CD4-positive, alpha-beta T cell treated with Interleukin-10 for 1 hour (primary cell): ENCODE measurements around the gene PRR13.
"Not testable (repeated sequence)": the region's sequence is repeated elsewhere in the genome, so short reads cannot be mapped to it uniquely, and the experiment has no call there.

Experiments
- DNase-seq: peaks from one replicate; pipeline ENCODE4 v3.0.0-alpha.2; 2020

The PRR13 gene

DNA sequence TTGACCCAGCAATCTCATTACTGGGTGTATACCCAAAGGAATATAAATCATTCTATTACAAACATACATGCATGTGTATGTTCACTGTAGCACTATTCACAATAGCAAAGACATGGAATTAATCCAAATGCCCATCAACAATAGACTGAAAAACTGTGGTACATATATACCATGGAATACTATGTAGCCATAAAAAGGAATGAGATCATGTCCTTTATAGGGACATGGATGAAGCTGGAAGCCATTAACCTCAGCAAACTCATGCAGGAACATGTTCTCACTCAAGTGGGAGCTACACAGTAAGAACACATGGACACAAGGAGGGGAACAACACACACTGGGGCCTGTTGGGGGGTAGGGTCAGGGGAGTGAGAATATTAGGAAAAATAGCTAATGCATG, 2.0 kb upstream of the PRR13 start:
- DNase-seq: not testable (repeated sequence)

DNA sequence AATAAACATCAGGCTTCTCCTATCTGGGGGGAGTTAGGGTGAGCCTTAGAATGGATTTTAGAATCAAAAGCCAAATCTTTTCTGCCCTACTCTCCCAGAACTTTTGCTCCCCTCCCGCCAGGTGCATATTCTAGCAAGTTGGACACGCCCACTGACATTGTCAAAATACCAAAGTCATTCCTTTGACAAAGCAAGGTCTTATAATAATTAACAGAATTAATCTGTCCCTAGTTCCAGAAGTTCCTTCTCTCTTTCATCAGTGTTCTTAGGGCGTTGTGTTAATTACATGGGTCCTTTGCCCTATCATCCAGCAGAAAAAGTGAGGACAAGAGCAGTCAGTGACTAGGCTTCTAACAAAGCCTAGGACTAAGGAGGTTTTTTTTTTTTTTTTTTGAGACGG, 2.4 kb downstream of the PRR13 start:
- DNase-seq: no peak

DNA sequence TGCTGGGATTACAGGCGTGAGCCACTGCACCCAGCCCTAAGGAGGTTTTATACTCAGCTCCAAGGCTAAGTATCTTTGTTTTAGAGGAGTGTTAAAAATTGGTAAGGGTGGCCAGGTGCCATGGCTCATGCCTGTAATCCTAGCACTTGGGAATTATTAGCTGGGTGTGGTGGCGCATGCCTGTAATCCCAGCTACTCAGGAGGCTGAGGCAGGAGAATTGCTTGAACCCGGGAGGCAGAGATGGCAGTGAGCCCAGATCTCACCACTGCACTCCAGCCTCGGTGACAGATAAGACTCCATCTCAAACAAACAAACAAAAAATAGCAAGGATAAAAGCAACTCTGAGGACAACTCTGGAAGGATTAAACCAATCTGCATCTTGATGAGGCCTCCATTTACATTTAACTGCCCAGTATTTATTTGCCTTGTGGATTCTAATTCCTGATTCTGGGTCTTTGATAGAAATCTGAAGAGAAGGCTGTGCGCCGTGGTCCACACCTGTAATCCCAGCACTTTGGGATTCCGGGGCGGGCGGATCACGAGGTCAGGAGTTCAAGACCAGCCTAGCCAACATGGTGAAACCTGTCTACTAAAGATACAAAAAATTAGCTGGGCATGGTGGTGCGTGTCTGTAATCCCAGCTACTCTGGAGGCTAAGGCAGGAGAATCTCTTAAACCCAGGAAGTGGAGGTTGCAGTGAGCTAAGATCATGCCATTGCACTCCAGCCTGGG, 3.2 kb downstream of the PRR13 start:
- not testable (repeated sequence) for DNase-seq

DNA sequence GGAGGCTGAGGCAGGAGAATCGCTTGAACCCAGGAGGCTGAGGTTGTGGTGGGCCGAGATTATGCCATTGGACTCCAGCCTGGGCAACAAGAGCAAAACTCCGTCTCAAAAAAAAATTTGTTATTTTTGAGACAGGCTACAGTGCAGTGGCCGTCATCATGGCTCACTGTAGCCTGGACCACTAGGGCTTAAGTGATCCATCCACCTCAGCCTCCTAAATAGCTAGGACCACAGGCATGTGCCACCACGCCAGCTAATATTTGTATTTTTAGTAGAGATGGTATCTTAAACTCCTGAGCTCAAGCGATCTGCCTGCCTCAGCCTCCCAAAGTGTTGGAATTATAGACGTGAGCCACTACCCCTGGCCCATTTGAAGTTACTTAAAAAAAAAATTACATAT, 9.4 kb downstream of the PRR13 start:
- no peak for DNase-seq

DNA sequence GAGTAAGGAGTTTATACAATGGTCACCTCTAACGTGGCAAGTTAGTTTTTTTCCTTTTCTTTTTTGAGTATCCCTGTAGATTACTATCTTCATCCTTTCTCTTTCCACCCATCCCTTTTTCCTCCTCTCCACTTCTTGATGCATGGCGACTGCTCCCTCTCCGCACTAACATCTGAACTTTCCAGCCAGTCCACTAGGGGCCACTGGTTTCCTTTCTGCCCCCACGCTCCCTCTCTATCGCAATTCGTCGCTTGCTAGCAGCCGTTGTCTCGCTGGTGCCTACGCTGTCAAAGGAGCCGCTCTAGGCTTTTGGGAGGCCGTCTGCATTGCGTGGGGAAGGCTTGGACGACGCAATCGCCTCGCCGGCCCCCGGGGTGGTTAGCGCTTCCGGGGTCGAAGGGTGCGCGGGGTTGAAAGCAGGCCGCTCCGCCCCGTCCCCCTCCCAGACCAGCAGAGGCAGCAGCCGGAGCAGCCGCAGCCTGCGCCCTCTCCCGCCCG, 10.2 kb downstream of the PRR13 start, which contains the start of gene PCBP2:
Gene PCBP2, plus strand, starts transcription at position 442 of the 498 bp plus-strand sequence. CDS start 2,699 bp downstream, outside the sequence.
- peak; percentile 99 for DNase-seq

DNA sequence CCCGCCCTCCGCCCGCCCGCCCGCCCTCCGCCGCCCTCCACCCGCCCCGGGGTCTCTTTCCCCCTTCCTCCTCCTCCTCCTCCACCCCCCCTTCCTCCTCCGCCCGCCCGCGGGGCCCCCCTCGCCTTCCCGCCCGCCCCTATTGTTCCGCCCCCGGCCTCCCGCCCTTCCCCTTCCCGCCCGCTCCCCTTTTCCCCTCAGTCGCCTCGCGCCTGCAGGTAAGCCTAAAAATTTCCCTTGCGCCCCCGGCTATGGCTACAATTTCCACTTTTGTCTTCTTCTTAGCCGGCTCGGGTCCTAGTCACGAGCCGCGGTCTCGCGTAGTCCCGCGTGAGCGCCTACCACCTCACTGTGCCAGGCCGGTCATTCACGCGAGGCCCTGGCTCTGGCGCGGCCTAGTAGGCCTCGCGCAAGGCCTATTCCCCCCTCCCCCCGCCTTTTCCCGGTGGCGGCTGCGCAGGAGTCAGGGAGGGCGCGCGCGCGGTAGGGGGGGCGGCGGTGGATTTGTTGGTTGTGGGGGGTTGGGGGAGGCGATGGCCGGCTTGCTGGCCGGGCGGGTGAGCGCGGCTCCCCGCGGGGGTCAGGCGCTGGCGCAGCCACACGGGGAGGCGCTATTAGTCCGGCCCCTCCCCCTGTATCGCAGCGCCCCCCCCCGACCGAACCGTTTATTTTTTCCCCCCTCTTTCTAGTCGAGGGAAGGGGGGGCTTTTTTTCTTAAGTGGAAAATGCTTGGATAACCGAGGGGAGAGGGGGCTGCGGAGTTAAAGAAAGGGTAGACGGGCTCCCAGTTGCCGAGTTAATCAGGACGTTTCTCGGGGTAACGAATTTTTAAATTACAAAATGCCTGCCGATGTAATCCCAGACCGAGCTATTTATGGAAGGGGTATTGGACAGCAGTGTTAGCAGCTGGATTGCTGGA, 10.9 kb downstream of the PRR13 start:
- DNase-seq: peak; percentile 84

DNA sequence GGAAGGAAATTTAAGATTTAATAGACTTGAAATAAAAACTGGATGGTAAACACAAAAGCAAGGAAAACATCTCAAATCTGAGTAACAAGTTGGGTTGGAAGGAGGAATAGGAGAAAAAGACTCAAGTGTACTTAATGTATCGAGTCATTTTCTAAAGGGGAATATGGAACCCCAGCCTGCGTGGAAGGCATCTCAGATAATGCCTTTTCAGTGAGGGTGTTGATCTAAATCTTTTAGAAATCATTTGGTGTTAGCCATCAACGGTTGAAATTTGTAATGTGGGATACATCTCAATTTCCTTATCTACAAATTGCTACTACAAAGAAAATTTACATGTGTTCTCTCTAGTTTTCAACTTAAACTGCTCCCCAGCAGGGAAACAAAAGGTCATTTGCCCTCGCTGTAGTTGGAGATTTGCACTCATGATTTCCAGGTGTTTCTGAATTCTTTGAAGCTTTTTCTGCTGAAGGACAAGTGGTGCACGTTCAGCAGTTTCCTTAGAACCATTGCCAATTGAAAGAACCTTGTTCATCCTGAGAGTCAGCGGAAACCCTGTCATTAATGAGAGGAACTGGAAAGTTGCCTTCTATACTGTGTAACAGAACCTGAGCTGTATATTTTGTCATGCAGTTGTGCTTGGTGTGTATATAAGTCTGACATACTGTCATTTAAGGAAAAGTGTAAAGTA, 12.6 kb downstream of the PRR13 start:
- DNase-seq: no peak

DNA sequence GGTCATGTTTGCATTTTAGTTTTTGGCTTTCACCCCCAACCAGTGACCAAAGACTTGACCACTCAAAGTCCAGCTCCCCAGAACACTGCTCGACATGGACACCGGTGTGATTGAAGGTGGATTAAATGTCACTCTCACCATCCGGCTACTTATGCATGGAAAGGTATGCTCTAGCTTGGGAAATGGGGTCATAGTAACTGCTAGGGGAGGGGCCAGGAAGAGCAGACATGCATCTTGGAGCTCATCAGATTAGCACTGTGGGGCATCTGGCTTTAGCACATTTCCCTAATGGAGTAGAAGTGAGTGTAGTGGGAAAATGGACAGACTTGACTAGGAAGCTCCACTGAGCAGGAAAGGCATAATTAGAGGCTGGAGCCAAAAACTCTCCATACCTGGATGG, 13.2 kb downstream of the PRR13 start:
- no peak for DNase-seq

DNA sequence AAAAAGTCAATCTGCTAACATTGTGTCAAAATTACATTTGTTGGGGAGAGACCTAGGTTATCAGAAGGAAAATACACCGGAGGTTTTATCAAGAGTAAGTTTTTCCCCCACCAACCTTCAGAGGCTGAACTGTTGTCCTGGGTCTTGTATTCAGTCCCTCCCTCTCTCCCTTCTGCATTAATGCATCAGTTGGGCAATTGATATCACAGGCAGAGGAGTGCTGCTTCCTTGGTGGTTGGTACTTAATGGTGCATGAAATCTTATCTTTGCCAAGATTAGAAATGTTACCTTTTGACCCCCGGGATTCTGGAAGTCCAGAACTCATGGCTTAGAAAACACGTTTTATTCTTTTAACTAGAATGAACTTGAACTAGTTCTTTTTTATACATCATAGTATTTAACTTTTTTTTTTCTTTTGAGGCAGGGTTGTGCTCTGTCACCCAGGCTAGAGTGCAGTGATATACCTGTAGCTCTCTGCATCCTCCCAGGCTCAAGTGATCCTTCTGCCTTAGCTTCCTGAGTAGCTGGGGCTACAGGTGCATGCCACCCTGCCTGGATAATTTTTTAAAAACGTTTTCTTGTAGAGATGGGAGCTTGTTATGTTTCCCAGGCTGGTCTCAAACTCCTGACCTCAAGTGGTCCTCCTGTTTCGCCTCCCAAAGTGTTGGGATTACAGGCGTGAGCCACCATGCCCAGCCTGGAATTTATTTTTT, 15.3 kb downstream of the PRR13 start:
- DNase-seq: no peak

DNA sequence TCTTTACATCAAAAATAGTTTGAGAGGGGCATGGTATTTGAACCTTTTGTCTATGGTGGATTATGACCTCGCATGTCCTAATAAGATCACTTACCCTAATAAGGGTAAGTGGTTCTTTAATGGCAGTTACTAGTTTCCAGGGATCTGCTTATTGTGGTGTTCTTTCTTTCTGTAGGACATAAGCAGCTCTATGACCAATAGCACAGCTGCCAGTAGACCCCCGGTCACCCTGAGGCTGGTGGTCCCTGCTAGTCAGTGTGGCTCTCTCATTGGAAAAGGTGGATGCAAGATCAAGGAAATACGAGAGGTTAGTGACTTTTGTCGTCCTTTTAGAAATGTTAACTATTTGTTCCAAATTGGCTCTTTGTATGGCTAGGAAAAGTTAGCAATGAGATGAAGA, 17.6 kb downstream of the PRR13 start:
- DNase-seq: no peak

DNA sequence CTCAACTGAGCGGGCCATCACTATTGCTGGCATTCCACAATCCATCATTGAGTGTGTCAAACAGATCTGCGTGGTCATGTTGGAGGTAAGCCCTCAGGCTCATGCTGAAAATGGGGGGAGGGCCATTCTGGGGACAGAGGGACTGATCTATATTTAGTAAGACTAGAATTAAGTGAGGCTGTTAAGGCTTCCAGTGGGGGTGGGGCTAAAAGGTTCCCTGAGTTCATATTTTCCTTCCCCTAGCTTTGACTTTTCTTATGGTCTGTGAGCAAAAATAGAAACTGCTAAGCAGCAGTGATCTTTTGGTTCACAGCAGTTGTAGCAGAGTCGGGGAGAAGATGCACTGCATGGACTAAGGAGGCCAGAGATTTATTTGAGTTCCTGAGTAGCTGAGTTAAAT, 19.5 kb downstream of the PRR13 start:
- DNase-seq: no peak

DNA sequence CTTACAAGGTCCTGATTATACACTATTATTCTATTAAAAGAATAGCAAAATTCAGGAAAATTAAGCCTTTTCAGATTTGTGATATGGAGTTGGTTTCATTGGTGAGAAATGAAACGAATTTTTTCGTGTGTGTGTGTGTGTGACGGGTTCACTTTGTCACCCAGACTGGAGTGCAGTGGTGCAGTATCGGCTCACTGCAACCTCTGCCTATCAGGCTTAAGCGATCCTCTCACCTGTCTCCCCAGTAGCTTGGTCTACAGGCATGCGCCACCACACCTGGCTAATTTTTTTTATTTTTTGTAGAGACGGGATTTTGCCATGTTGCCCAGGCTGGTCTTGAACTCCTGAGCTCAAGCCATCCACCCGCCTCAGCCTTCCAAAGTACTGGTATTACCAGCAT, 20.1 kb downstream of the PRR13 start:
- no peak for DNase-seq

DNA sequence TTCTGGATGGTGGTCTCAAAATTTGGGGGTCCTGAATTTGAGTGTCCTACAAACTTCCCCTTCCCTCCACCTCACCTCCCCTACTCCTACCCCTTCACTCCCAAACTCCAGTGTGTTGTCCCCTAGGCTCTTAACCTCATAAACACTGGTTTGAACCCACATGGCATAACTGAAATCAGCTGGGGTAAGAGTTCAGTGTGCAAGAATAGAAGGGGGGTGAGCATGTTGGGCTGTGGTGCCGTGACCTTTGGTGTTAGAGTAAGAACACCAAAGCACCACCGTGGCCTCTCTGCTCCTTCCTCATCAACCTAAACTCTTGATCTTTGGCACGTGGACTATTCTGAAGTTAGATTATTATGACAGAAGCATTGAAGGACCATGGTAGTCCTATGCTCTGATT, 21.4 kb downstream of the PRR13 start:
- no peak for DNase-seq

DNA sequence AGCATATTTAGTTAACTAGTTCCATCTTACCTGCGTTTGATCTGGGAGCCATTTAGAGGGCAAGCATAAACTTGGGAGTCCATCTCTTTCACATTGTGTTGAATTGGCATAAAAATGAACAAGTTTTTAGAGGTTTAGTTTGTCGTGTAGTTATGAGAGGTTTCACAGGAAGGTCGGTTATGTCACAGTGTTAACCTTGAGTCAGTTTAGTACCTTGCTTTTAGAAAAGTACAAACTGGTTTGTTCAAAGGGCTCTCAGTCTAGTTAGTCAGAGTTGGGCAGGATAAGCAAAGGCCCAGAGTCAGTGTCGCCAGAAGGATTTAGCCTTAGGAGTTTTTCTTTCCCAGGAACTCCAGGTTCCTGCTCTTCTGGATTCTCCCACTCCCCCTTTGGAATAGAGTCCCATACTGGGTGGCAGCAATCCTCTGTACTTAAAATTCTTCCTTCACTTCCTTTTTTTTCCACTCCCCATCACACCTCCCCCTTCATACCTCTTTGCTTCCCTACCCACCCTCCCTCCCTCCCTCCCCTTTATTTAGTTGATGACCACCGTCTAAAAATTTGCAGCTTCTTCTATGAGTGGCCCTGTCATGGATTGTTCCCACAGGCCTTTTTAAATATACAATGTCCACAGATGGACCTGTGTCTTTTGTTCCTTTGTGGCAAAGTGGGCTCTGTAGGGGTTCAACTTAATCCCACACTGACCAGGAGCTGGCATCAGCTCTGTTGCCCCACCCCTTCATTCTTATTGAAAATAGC, 22.4 kb downstream of the PRR13 start:
- no peak for DNase-seq

DNA sequence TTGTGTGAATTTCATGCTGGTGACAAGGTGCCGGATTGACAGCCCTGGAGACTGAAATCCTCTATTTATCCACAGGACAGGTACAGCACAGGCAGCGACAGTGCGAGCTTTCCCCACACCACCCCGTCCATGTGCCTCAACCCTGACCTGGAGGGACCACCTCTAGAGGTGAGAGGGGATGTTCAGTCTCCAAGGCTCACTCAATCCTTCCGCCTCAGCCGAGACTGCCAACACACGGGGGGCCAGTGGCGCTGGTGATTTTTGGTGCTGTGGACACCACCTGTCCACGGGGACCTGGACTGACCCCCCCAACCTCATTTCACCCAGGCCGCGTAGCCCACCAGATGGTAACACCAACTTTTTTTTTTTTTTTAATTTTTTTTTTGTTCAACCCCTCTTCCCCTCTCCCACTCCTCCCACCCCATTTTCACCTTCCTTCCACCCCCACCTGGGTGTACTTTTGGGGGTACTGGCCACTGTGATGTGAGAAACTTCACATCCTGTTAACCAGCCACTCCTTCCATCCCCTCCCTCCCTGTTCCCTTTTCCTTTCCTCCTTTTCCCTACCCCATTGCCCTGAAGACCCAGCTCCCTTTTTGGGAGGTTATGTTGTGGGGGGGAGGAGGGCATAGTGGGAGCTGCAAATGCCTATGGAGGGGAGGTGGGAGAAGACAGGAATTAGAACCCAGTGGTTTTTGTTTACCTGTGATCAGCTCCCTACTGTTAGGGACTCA, 23.3 kb downstream of the PRR13 start:
- no peak for DNase-seq

DNA sequence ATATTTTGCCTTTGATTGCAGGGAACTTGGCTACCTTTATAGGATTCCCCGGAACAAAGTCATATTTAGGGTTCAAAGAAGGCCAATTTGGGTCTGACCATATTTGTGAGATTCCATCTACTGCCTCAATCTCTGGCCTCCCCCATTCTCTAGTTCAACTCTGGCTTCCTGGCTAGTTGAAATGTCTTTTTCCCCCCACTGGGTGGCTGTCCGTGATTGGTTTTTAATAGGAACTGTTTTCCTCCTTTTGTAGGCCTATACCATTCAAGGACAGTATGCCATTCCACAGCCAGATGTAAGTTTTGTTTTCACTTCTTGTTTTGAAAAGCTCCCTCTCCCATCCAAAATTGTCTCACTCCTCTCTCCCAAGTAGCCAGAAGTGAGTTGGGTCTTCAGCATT, 24.1 kb downstream of the PRR13 start:
- DNase-seq: no peak

DNA sequence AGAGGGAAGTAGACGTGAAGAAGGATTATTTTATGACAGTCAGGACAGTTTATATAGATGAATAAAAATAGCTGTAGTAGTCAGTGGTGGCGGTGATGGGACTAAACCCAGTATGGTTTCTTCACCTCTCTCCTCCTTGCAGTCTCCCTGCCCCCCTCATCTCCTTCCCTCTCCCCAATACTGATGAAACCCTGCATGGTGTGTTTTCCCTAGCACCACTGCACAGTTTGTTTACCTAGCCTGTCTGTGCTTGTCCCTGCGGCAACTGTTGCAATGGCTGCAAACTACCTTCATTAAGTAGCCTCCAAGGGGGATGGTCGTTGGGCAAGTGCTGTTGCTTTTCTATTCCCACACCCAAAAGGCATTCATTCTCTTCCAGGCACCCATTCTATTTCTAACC, 25.1 kb downstream of the PRR13 start:
- DNase-seq: no peak

DNA sequence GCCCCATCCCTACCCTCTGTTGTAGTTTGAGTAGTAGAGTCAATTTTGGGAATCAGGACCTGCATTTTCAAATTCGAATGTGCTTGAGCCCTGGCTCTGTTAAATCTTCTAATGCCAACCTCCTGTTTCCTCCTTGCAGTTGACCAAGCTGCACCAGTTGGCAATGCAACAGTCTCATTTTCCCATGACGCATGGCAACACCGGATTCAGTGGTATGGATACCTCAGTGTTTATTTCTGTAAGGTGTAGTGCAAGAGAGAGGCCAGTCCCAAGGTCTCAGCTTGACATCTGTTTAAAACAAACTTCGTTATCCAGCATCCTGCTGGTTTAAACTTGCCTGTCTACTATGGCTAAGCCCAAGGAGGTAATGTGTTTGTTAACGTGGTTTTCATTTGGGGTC, 25.5 kb downstream of the PRR13 start:
- no peak for DNase-seq

DNA sequence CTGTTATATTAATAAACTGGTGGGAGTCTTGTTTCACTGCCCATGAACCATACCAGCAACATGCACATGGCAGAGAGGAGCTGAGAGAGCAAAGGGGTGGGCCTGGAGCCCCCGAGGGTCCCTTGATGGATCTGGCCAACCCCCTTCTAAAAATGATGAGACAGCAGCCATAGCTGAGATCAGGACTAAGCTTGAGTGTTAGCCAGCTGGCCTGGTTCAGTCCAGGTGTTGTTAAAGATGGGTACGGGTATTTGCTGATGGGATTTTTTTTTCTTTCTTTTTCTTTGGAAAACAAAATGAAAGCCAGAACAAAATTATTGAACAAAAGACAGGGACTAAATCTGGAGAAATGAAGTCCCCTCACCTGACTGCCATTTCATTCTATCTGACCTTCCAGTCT, 26.3 kb downstream of the PRR13 start:
- DNase-seq: no peak

DNA sequence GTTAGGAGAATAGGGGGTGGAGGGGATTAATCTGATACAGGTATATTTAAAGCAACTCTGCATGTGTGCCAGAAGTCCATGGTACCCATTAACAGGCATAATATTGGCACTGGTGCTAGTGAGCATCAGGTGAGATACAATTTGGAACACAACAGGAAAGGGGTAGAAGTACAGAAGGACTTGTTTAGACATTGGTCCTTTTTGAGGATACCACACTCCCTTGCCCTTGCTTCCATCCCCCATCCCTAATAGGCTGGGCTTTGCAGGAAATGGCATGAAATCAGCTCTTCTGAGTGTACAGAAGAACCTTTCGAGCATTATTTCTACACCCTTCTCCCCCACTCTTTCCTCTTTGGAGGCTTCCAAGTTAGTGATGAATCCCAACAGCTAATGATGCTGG, 26.7 kb downstream of the PRR13 start:
- no peak for DNase-seq

DNA sequence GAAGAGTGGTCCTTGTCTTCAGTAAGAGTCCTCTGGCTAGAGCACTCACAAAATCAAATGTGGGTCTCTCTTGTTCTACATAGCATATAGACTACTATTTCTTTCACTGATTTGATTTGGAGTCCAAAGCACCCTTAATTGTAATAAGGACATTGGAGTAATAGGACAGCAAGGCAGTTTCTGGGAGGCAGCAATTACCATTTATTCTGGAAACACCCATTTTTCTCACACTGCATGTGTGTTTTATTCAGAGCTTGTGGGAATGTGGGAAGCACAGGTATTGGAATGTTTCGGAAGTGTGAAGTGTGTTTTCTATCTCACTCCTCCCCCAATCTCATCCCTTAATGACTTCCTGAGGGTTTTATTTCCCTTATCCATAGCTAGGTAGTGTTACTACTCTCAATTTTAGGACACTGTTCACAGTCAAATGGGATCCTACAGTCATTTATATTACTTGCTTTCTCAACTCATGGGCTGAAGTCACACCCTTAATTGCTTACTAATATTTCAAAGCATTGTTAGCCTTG, 30.6 kb downstream of the PRR13 start:
- no peak for DNase-seq
